NCI-H2029 (cell line): Measurements from ENCODE around the gene RHBDL2.
"Not testable (repeated sequence)": the region's sequence is repeated elsewhere in the genome, so short reads cannot be mapped to it uniquely, and the experiment has no call there.

Experiments
- DNase-seq: peaks from one replicate; lab custom pipeline; 2025; lab: John Stamatoyannopoulos, UW

Gene RHBDL2

DNA sequence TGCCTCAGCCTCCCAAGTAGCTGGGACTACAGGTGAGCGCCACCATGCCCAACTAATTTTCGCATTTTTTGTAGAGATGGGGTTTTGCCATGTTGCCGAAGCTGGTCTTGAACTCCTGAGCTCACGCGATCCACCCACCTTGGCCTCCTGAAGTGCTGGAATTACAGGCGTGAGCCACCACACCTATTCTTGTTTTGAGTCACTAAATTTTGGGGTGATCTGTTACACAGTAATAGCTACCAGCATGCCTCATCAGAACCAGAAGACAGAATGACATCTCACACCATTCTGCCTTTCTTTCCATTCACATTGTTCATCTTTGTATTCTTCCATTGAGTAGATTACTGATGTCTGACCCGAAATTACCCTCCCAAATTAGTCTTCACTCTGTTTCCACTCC is 9.1 kb downstream of the RHBDL2 start:
- DNase-seq: no peak

DNA sequence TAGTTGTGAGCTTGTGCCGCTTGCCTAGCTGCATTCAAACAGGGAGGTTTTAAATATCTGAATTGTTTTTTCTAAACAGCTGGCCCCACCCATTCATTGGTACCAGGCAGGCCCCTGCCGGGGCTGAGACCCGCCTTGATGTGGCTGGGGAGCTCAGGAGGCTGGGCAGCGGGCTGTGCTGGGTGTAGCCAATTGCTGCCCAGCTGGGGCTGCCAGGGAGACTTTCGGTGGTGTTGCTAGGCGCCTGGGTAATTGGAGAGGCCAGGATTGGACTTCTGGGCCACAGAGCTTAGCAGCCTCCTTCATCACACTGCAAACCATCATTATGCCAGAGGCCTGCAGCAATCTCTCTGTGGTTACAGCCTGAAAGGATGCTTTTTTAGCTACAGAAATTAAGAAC is 12.2 kb downstream of the RHBDL2 start:
- no peak for DNase-seq

DNA sequence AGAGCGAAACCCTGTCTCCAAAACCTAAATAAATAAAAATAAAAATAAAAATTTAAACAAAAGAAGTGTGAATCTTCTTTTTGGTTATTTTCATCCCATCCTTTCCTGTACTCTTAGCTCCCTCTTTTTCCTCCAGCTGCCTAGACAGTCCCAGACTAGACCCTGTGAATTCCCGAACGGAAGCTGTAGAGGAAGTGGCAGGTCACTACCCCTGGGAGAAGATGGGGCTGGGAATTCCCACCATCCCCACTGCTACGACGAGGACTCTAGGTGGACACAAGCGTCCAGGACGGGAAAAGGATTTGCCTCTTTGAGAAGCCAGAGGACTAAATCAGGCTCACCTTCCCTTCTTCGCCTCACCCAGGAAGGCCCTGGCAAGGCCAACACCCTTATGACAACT is 12.6 kb downstream of the RHBDL2 start:
- no peak for DNase-seq

DNA sequence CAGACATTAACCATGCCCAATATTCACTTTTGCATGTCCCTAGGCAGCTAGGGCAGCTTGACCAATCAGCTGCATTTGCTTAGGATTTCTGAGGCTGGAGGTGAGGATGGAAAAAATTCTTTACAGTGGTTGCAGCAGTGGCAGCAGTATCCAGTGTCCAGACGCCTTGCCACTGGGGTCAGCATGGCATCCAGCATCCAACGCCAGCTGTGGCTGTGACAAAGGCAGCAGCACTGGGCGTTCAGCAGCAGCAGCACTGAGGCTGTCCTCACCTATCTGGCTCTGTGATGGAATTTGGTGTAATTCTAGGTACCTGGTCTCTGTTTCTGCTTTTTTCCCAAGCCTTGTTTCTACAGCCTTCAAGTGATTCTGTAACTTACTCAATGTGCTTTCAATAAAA is 15.5 kb downstream of the RHBDL2 start:
- DNase-seq: no peak

DNA sequence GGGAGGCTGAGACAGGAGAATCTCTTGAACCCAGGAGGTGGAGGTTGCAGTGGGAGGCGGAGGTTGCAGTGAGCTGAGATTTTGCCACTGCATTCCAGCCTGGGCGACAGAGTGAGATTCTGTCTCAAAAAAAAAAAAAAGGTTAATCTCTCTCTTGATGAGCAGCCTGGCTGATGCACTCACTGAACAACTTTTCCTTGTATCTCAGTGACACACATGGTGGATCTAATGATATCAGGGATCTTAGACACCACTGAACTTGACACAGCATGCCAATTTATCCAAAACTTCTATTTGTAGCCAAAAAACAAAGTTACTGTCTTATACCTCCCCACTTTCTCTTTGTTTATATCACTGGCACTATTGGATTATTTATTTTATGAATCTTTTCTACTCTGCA is 16.2 kb downstream of the RHBDL2 start:
- DNase-seq: no peak

DNA sequence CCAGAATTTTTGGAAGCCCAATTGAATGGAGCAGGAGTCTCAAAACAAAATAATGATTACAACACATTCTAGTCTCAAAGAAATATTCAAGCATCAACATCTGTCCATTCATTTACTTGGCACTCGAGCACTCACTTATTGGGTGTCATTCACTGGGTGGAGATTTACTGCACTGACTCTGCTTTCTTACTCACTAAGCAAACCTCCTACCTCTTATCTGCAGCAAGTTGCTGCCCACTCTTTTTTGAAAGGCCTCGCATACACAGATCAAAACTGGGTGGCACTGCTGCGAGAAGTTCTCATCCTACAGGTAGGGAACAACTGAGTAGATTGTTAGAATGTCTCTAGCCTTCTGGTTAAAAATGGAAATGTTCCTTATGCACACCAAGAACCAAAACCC is 18.0 kb downstream of the RHBDL2 start:
- no peak for DNase-seq

DNA sequence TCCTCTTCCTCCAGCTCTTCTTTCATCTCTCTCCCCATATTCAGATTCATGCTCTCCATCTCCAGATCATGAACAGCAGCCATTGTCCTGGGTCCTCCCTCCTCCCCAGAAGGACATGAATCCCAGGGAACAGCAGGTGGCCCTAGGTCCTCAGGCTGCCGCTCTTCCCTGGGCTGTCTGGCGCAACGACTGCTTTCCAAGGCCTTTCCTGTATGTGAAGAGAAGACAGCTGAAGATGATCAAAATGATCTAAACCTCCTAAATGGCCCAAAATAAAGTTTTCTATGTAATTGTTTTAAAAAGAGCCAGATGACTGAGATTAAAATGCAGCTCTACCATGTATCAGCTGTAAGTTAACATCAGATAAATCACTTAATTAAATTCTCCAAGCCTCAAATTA is 22.5 kb downstream of the RHBDL2 start:
- peak; percentile 46 for DNase-seq

DNA sequence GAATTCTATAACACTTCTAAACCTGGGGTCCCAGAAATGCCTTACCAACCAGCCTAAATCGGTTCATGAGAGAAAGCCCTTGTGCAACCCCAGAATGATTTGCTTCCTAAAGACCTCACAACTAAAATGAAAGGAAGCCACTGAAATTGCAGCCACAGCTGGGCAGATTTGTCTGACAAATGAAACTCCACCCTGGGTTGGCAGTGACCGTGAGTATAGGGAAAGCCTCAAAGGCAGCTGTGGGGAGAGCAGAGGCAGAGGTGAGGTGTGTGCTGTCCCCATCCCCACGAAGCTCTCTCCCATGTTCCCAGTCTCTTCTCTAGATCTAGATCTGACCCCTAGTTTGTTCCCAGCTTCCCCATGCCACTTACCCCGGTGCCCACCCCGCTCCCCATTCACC is 23.1 kb downstream of the RHBDL2 start:
- no peak for DNase-seq

DNA sequence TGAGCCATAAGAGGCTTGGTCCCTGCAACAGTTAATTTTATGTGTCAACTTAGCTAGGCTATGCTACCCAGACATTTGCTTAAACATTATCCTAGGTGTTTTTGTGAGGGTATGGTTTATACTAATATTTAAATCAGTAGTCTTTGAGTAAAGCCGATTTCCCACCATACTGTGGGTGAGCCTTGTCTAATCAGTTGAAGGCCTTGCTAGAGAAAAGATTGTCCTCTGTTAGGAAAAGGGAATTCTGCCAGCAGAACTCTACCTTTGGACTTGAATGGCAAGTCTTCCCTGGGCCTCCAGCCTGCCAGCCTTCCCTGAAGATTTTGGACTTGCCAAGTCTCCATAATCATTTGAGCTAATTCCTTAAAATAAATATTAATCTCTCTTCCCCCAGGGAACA is 23.9 kb downstream of the RHBDL2 start:
- no peak for DNase-seq

DNA sequence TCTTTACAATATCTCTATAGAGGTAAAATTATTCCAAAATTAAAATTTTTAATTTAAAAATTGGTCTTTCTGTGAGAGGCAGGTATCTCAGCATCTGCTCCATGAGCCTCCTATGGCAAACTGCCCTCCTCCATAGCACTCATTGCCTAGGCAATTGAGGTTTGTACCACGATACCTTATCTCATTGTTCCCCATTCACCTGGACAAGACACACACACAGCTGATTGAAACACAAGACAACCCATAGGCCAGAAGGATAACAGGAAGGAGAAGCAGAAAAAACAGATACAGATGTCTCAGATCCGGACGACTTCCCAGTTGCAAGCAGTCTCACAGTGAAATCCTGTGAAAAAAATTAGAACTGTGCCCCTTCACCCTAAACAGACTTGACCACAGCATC is 24.3 kb downstream of the RHBDL2 start:
- peak; percentile 40 for DNase-seq

DNA sequence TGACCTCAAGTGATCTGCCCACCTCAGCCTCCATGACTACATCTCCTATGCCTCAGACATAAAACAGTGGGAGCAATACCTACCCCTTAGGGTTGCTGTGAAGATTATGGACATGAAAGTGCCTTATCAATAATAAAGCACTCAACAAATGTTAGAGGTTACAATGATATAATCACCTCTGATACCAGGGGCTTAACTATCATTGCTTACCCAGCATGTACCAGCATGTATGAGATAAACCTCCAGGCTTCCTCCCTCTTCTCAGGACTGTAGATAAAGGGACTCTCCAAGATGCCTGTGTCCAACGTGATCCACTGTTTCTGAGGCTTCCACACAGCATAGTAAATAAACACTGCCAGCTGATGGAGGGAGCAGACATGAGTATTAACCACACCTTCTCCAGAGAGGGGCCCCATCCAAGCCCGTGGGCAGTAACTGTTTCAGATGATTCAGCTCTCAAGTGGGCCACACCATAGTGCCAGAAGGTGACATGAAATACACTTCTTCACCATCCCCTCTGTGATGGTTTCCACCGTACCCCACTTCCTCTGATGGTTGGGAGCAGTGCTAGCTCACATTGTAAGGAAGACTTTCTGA is 26.2 kb downstream of the RHBDL2 start:
- DNase-seq: no peak

DNA sequence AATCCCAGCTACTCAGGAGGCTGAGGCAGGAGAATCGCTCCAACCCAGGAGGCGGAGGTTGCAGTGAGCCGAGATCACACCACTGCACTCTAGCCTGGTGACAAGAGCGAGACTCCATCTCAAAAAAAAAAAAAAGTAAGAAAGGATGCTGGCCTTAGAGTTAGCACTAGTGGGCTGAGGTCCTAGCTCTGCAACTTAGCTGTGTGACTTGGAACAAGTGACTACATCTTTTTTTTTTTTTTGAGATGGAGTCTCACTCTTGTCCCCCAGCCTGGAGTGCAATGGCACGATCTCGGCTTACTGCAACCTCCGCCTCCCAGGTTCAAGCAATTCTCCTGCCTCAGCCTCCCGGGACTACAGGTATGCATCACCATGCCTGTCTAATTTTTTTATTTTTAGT is 26.7 kb downstream of the RHBDL2 start:
- DNase-seq: not testable (repeated sequence)

DNA sequence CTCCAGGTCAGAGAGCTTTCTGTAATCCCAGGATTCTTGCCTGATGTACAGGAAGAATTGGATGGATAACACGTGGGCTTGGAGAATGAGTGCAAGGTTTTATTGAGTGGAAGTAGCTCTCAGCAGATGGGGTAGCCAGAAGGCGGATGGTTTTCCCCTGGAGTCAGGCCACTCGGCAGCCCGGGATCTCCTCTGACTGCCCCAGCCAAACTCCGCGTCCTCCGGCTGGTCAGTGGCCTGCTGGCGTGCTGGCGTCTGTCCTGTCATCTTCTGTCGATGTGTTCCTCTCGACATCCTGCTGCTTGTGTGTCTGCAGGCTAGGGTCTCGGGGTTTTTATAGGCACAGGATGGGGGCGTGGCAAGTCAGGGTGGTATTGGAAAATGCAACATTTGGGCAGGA is 32.8 kb downstream of the RHBDL2 start:
- no peak for DNase-seq

DNA sequence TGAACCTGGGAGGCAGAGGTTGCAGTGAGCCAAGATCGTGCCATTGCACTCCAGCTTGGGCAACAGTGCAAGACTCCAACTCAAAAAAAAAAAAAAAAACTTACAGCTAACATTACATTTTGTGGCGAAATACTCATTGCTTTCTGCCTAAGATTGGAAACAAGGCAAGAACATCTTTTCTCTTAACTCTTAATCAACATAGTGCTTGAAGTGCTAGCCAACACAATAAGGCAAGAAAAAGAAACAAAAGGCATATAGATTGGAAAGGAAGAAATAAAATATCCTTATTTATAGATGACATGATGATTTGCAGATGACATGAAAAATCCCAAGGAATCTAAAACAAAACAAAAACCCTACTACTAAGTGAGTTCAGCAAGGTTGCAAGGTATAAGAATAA is 35.6 kb downstream of the RHBDL2 start:
- DNase-seq: no peak

DNA sequence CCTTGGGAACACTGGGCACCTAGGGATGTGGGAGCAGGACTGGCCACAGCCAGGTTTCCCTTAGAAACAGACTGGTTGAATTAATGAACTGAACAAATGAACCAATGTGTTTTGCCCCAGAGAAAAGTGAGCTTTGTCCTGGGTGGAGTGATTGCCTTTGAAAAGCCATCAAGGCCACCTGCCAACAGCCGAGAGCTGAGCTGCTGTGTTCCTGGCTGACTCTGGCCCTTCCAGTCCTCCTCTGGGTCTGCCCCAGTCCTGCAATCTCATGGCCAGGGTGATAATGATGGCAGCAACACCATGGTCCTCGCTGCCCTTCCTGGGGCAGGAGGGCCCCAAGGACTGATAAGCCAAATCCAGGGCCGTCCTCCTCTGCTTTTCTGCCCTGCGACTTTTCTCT is 42.1 kb downstream of the RHBDL2 start:
- no peak for DNase-seq

DNA sequence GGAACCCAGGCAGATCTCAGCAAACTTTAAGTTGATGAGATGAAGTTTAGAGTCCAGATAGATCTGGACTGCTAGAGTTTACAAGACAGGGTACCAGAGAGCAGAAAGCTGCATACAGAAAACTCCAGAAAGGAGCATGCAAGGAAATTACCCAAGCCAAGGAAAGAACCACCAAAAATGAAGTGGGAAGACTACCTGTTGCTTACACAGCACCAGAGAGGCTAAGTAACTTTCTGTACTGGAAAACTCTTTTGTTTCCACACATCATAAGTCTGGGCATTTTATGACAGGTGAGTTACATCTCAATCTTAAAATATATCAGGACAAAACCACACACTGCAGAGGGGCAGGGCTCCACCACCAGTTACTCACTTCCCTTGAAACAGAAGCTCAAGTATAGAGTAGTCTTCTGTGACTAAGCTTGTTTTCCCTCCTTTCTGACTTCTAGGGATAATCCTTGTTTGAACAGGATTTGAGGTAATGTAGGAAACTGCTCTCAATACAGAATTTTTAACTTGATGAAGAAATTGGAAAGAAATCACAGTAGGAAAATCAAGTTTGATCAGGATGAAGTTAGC is 42.9 kb downstream of the RHBDL2 start:
- no peak for DNase-seq

DNA sequence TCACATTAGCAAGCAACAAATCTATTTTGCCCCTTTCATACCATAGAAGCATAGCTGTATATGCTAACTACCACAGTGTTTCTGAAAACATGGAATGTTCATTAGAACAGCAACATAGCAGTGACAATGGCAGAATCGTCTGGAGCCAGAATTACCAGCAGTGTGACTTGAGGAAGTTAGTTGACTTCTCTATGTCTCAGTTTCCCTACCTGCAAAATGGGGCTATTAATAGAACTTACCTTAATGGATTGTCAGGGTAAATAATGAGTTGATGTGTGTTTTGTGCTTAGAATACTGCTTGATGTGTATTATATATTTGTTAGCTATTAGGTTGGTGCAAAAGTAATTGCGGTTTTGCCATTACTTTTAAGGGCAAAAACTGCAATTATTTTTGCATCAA is 45.5 kb downstream of the RHBDL2 start:
- DNase-seq: no peak

DNA sequence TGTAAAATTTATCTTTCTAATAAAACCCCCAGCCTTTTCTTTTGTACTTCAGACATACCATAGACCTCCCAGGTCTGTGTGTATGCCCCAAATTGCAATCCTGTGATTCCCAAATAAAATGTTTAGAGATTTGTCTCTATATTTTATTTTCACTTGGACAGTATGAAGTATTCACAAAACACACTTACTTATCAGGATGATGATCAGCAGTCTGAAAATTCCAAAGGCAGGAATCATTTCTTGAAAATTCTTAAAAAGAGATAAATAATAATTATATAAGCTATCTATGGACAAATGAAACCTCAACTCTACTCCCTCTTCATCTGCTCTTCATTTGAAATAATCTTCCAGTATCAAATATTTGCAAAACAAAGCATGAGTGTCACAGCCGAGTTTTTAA is 48.7 kb downstream of the RHBDL2 start:
- no peak for DNase-seq

DNA sequence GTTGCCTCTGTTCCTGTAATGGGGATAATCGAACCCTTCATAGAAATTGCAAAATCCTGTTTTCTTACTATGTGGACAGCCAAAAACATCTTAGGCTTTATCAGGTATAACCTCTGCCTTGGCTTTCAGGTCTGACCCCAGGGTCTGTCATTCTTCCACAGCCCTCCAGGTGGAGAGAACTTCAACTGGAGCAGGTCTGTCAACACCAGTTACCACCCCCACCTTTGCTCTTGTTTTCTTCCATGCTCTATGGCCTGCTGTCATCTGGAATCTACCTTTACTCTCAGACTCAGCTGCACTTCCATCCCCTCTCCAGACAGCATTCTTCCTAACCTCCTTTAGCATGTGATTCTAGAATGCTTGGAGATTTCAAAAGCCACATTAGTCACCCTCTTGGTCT is 49.9 kb downstream of the RHBDL2 start:
- DNase-seq: no peak

DNA sequence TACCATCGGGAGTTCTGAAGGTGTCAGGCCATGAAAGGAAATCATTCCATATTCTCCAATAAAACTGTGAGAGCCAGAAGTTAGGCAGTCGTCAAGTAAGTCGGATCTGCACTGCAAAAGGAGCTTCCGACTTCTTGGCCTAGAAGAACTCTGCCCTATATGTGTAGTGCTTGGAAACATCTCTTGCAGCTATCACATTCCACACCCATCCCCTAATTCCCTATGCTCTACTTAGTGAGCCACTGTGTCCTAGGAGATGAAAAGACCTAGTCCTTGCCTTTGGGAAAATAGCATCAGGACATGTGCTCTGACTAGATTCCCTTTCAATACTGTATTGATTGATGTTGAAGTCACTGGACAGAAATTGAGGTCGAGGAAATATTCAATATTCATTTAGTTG is 52.0 kb downstream of the RHBDL2 start:
- DNase-seq: no peak

DNA sequence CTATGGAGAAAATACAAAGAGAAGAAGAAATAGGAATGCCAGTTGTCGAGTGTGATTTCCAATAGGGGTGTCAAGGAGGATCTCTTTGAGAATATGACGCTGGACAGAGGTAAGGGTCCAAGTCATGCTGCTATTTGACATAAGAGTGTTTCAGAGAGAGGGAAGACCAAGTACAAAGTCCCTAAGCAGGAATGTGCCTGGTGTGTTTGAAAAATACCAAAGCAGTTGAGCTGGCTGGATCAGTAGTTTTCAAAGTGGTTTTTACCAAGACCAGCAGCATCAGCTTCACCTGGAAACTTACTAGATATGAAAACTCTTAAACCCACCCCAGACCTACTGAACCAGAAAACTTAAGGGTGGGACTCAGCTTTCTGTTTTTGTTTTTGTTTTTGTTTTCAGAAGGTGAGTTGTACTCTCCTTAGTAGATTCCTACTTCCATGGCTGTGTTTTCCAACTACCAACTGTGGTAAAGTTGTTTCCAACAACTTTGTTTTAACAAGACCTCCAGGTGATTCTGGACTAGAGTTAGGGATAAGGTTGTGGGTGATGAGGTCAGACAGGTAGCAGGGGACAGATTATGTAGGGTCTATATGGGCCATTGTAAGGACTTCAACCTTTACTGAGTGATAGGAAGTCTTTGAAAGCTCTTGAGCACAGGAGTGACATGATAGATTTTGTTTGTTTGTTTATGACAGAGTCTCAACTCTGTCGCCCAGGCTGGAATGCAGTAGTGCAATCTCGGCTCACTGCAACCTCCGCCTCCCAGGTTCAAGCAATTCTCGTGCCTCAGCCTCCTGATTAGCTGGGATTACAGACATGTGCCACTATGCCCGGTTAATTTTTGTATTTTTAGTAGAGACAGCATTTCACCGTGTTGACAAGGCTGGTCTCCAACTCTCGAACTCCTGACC is 53.0 kb downstream of the RHBDL2 start:
- DNase-seq: no peak

DNA sequence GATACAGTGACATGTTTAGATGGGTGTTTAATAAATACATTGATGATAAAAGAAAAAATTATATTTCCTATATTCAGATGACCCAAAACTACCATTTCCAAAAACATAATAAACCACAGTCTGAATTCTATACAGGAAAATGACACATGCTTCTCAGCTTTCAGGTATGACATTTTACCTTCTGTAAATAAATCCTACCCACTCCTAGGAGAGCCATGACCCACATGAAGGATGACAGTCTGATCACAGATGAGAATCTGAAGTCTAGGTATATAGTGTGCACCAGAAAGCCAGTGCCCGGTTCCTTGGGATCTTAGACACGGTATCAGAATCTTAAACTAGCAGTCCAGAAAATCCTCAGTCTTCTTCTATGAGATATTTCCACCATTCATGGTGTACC is 56.5 kb downstream of the RHBDL2 start:
- no peak for DNase-seq

DNA sequence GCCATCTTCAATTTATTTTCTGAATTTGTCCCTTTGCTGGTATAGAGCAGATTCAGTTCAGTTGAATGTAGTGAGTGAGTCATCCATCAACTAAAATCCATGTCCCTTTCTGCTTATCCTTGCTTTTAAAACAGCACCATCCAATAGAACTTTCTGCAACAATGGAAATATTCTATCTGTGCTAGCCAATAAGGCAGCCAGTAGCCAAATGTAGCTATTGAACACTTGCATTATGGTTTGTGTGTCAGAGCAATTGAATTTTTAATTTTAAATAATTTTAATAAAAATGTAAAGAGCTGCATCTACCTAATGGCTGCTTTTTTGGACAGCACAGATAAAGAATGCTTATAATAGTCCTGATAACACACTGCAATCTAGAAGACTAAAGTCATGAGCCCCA is 60.1 kb downstream of the RHBDL2 start, which contains the start of gene GJA9:
Gene GJA9, minus strand, starts transcription at position 101 of the 400 bp plus-strand sequence. CDS start 5,489 bp downstream, outside the sequence.
- DNase-seq: no peak
